SK-N-SH treated with all-trans-retinoic acid at 6 μM for 48 hours (cell line): ENCODE data around the gene HPCAL1.
A peak's percentile ranks its signal among the peaks of the same experiment; 100 is the strongest.

Experiments used
- ATAC-seq: fragments of 200-7000 bp; cut with Tn5 transposase; 3 replicates; pipeline ENCODE4 v1.9.1; 2020; ENCODE audit warnings: mild to moderate bottlenecking, moderate library complexity
- ARNTL ChIP-seq: fragments of 450-650 bp; formaldehyde crosslinking; IDR thresholded peaks from 2 replicates; pipeline ENCODE4 v1.5.0; 2020; ENCODE audit warnings: low read depth, mild to moderate bottlenecking, moderate library complexity, borderline replicate concordance
- BACH2 ChIP-seq: fragments of 250-450 bp; sonication (Bioruptor Pico); IDR thresholded peaks from 2 replicates; pipeline ENCODE4 v1.9.0; 2021; ENCODE audit warnings: mild to moderate bottlenecking, borderline replicate concordance
- CSDC2 ChIP-seq: fragments of 250-450 bp; sonication (Bioruptor Pico); IDR thresholded peaks from 2 replicates; pipeline ENCODE4 v1.5.0; 2020; ENCODE audit warnings: mild to moderate bottlenecking, moderate library complexity
- GLIS3 ChIP-seq: fragments of 250-450 bp; sonication (Bioruptor Pico); IDR thresholded peaks from 2 replicates; pipeline ENCODE4 v1.5.0; 2020; ENCODE audit warnings: mild to moderate bottlenecking, moderate library complexity
- OSR1 ChIP-seq: fragments of 250-450 bp; sonication (Bioruptor Pico); IDR thresholded peaks from 2 replicates; pipeline ENCODE4 v1.8.0; 2022; ENCODE audit warnings: moderate library complexity, mild to moderate bottlenecking, inconsistent platforms
- PPARA ChIP-seq: fragments of 250-450 bp; sonication (Bioruptor Pico); IDR thresholded peaks from 2 replicates; pipeline ENCODE4 v1.5.0; 2020; ENCODE audit warnings: mild to moderate bottlenecking, borderline replicate concordance
- RARB ChIP-seq: fragments of 250-450 bp; sonication (Bioruptor Pico); IDR thresholded peaks from 2 replicates; pipeline ENCODE4 v1.8.0; 2021; ENCODE audit warnings: mild to moderate bottlenecking, moderate library complexity
- SNAI2 ChIP-seq: fragments of 250-450 bp; sonication (Bioruptor Pico); IDR thresholded peaks from 2 replicates; pipeline ENCODE4 v1.5.0; 2020; ENCODE audit warnings: mild to moderate bottlenecking, moderate library complexity
- TCF4 ChIP-seq: fragments of 250-450 bp; sonication (Bioruptor Pico); IDR thresholded peaks from 2 replicates; pipeline ENCODE4 v1.8.0; 2021; ENCODE audit warnings: mild to moderate bottlenecking, moderate library complexity, borderline replicate concordance
- TOX ChIP-seq: fragments of 250-450 bp; sonication (Bioruptor Pico); IDR thresholded peaks from 2 replicates; pipeline ENCODE4 v1.8.0; 2021; ENCODE audit warnings: mild to moderate bottlenecking, moderate library complexity, borderline replicate concordance
- ZC3H10 ChIP-seq: fragments of 250-450 bp; sonication (Bioruptor Pico); IDR thresholded peaks from 2 replicates; pipeline ENCODE4 v1.5.1; 2021; ENCODE audit warnings: mild to moderate bottlenecking, moderate library complexity
- ZFP3 ChIP-seq: fragments of 250-450 bp; sonication (Bioruptor Pico); IDR thresholded peaks from 2 replicates; pipeline ENCODE4 v1.5.0; 2020; ENCODE audit warnings: mild to moderate bottlenecking, moderate library complexity
- ZFP30 ChIP-seq: fragments of 450-650 bp; formaldehyde crosslinking; IDR thresholded peaks from 2 replicates; pipeline ENCODE4 v1.5.0; 2022; ENCODE audit warnings: mild to moderate bottlenecking, moderate library complexity
- ZNF565 ChIP-seq: fragments of 450-650 bp; formaldehyde crosslinking; conservative IDR thresholded peaks from 2 replicates; pipeline ENCODE4 v1.5.0; 2020; ENCODE audit warnings: low read depth, mild to moderate bottlenecking, moderate library complexity
- ZNF70 ChIP-seq: fragments of 450-650 bp; formaldehyde crosslinking; IDR thresholded peaks from 2 replicates; pipeline ENCODE4 v1.5.0; 2020; ENCODE audit warnings: mild to moderate bottlenecking, moderate library complexity
- ZNF8 ChIP-seq: fragments of 450-650 bp; formaldehyde crosslinking; IDR thresholded peaks from 2 replicates; pipeline ENCODE4 v1.5.0; 2020; ENCODE audit warnings: mild to moderate bottlenecking, moderate library complexity
- TF ChIP-seq, protein P1 (sequence below): fragments of 250-450 bp; sonication (Bioruptor Pico); IDR thresholded peaks from 2 replicates; pipeline ENCODE4 v1.5.1; 2021; ENCODE audit warnings: mild to moderate bottlenecking, moderate library complexity
- TF ChIP-seq, protein P2 (sequence below): fragments of 250-450 bp; sonication (Bioruptor Pico); IDR thresholded peaks from 2 replicates; pipeline ENCODE4 v1.5.1; 2020; ENCODE audit warnings: low read depth, mild to moderate bottlenecking, moderate library complexity
- TF ChIP-seq, protein P3 (sequence below): fragments of 250-450 bp; sonication (Bioruptor Pico); IDR thresholded peaks from 2 replicates; pipeline ENCODE4 v1.5.0; 2020; ENCODE audit warnings: mild to moderate bottlenecking, moderate library complexity
- TF ChIP-seq, protein P4 (sequence below): fragments of 250-450 bp; sonication (Bioruptor Pico); IDR thresholded peaks from 2 replicates; pipeline ENCODE4 v1.8.0; 2021; ENCODE audit warnings: low read depth, mild to moderate bottlenecking, moderate library complexity, borderline replicate concordance
- TF ChIP-seq, protein P5 (sequence below): fragments of 250-450 bp; sonication (Bioruptor Pico); IDR thresholded peaks from 2 replicates; pipeline ENCODE4 v1.8.0; 2020; ENCODE audit warnings: mild to moderate bottlenecking, moderate library complexity, borderline replicate concordance

The HPCAL1 gene

DNA sequence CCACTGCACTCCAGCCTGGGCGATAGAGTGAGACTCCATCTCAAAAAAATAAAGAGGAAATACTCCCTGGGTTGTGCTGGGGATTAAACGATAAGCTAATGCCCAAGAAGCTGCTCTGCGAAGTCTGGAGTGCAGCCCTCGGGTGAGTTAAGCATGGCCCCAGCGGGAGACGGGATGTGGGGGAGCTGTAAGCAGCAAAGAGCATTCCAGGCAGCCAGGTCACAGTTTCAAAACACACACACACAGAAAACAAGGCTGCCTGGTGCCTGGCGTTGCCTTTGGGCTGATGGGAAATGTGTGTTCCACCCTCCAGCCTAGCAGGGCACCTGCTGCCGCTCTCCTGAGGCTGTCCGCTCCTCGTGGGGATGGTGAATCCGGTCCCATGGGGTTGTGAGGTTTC, 121.3 kb downstream of the HPCAL1 start:
- ATAC-seq = peak; percentile 30; the same call in 2 of the 3 replicates
- TF ChIP-seq TOX (no peak), SNAI2 (no peak), PPARA (CRISPR knock-in tag) (no peak), BACH2 (CRISPR knock-in tag) (no peak), CSDC2 (CRISPR knock-in tag) (no peak), ZNF8 (CRISPR knock-in tag) (no peak), ARNTL (no peak), GLIS3 (no peak), ZC3H10 (CRISPR knock-in tag) (no peak), TCF4 (CRISPR knock-in tag) (no peak), ZFP30 (CRISPR knock-in tag) (no peak), ZFP3 (CRISPR knock-in tag) (no peak), ZNF70 (CRISPR knock-in tag) (no peak), ZNF565 (CRISPR knock-in tag) (no peak)
- TF ChIP-seq, protein P1, sequence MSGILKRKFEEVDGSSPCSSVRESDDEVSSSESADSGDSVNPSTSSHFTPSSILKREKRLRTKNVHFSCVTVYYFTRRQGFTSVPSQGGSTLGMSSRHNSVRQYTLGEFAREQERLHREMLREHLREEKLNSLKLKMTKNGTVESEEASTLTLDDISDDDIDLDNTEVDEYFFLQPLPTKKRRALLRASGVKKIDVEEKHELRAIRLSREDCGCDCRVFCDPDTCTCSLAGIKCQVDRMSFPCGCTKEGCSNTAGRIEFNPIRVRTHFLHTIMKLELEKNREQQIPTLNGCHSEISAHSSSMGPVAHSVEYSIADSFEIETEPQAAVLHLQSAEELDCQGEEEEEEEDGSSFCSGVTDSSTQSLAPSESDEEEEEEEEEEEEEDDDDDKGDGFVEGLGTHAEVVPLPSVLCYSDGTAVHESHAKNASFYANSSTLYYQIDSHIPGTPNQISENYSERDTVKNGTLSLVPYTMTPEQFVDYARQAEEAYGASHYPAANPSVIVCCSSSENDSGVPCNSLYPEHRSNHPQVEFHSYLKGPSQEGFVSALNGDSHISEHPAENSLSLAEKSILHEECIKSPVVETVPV (CRISPR knock-in tag) = no peak
- TF ChIP-seq, protein P2, sequence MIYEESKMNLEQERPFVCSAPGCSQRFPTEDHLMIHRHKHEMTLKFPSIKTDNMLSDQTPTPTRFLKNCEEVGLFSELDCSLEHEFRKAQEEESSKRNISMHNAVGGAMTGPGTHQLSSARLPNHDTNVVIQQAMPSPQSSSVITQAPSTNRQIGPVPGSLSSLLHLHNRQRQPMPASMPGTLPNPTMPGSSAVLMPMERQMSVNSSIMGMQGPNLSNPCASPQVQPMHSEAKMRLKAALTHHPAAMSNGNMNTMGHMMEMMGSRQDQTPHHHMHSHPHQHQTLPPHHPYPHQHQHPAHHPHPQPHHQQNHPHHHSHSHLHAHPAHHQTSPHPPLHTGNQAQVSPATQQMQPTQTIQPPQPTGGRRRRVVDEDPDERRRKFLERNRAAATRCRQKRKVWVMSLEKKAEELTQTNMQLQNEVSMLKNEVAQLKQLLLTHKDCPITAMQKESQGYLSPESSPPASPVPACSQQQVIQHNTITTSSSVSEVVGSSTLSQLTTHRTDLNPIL (CRISPR knock-in tag) = no peak
- TF ChIP-seq, protein P3, sequence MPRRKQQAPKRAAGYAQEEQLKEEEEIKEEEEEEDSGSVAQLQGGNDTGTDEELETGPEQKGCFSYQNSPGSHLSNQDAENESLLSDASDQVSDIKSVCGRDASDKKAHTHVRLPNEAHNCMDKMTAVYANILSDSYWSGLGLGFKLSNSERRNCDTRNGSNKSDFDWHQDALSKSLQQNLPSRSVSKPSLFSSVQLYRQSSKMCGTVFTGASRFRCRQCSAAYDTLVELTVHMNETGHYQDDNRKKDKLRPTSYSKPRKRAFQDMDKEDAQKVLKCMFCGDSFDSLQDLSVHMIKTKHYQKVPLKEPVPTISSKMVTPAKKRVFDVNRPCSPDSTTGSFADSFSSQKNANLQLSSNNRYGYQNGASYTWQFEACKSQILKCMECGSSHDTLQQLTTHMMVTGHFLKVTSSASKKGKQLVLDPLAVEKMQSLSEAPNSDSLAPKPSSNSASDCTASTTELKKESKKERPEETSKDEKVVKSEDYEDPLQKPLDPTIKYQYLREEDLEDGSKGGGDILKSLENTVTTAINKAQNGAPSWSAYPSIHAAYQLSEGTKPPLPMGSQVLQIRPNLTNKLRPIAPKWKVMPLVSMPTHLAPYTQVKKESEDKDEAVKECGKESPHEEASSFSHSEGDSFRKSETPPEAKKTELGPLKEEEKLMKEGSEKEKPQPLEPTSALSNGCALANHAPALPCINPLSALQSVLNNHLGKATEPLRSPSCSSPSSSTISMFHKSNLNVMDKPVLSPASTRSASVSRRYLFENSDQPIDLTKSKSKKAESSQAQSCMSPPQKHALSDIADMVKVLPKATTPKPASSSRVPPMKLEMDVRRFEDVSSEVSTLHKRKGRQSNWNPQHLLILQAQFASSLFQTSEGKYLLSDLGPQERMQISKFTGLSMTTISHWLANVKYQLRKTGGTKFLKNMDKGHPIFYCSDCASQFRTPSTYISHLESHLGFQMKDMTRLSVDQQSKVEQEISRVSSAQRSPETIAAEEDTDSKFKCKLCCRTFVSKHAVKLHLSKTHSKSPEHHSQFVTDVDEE (CRISPR knock-in tag) = no peak
- TF ChIP-seq, protein P4, sequence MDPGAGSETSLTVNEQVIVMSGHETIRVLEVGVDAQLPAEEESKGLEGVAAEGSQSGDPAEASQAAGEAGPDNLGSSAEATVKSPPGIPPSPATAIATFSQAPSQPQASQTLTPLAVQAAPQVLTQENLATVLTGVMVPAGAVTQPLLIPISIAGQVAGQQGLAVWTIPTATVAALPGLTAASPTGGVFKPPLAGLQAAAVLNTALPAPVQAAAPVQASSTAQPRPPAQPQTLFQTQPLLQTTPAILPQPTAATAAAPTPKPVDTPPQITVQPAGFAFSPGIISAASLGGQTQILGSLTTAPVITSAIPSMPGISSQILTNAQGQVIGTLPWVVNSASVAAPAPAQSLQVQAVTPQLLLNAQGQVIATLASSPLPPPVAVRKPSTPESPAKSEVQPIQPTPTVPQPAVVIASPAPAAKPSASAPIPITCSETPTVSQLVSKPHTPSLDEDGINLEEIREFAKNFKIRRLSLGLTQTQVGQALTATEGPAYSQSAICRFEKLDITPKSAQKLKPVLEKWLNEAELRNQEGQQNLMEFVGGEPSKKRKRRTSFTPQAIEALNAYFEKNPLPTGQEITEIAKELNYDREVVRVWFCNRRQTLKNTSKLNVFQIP (CRISPR knock-in tag) = no peak

DNA sequence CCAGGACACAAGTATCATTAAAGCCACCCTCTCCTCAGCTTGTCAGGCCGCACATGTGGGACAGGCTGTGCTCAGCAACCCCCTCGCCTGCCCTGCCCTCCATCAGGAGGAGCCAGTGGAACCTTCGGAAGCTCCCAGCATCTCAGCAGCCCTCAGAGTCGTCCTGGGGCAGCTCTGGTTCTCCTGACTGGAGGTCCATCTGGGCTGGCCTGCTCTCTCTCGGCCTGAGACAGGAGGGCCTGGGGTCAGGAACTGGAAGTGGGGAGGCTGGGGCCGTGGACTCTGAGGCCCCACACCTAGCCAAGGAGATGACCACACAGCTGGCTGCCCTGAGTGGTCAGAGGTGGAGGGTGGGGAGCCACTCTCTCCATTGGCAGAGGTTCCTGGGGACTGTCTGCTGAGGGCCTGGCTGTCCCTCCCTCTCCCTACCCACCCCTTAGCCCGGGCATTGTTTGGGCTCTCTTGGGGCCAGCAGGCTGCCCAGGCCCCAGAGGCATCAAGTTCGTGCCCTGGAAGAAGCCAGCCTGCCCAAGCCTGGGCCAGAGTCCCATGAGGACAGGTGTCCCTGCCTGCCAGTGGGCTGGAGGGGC, 122.3 kb downstream of the HPCAL1 start:
- TF ChIP-seq TOX (no peak), PPARA (CRISPR knock-in tag) (no peak), ZC3H10 (CRISPR knock-in tag) (no peak)
- TF ChIP-seq, protein P5, sequence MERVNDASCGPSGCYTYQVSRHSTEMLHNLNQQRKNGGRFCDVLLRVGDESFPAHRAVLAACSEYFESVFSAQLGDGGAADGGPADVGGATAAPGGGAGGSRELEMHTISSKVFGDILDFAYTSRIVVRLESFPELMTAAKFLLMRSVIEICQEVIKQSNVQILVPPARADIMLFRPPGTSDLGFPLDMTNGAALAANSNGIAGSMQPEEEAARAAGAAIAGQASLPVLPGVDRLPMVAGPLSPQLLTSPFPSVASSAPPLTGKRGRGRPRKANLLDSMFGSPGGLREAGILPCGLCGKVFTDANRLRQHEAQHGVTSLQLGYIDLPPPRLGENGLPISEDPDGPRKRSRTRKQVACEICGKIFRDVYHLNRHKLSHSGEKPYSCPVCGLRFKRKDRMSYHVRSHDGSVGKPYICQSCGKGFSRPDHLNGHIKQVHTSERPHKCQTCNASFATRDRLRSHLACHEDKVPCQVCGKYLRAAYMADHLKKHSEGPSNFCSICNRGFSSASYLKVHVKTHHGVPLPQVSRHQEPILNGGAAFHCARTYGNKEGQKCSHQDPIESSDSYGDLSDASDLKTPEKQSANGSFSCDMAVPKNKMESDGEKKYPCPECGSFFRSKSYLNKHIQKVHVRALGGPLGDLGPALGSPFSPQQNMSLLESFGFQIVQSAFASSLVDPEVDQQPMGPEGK (CRISPR knock-in tag) = no peak
- ATAC-seq = no peak

DNA sequence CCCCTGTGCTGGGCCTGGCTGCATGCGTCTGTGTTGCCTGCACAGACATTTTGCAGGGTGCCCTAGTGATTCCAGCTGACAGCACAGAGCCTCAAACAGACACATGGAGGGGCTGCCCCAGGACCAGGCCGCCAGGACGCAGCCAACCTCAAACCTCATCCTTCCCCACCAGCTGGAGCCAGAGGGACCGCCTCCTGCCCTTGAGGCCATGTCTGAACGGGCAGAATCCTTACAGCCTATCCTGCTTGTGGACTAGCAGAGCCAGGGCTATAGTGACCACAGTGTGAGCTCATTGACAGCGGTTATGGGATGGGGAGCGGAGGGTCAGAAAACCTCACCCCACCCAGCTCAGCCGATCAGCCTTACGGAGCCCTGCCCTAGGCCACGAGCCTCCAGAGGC, 123.0 kb downstream of the HPCAL1 start:
- ATAC-seq = no peak
- TF ChIP-seq CSDC2 (CRISPR knock-in tag) (no peak), ZNF565 (CRISPR knock-in tag) (no peak), ZNF8 (CRISPR knock-in tag) (no peak), TCF4 (CRISPR knock-in tag) (no peak), PPARA (CRISPR knock-in tag) (no peak), ZNF70 (CRISPR knock-in tag) (no peak), OSR1 (CRISPR knock-in tag) (no peak), SNAI2 (no peak), RARB (CRISPR knock-in tag) (no peak), ZFP30 (CRISPR knock-in tag) (no peak), ARNTL (no peak), ZFP3 (CRISPR knock-in tag) (no peak), BACH2 (CRISPR knock-in tag) (no peak), ZC3H10 (CRISPR knock-in tag) (no peak)
- TF ChIP-seq, protein P5 (CRISPR knock-in tag) = no peak
- TF ChIP-seq, protein P4 (CRISPR knock-in tag) = no peak
